H9 (cell line): ENCODE measurements around the gene ATOSB. TPM values are rescaled to one million over a fixed set of nuclear protein-coding genes. Genes with fewer than 3 reads are reported as not detected.

Experiments used
- DNase-seq: peaks from one replicate; pipeline ENCODE4 v3.0.0-alpha.2; 2017
- H2AFZ ChIP-seq: one replicate; pipeline ENCODE4 v1.6.1; 2013; ENCODE audit warnings: mild to moderate bottlenecking, low read length, control low read depth, moderate library complexity
- H2AK5ac ChIP-seq: 2 replicates; pipeline ENCODE4 v1.6.1; 2013; ENCODE audit warnings: low read length, control low read depth, mixed read lengths; ENCODE audit not compliant: insufficient read length
- H2BK120ac ChIP-seq: one replicate; pipeline ENCODE4 v1.6.1; 2013; ENCODE audit warnings: low read depth, mild to moderate bottlenecking, low read length, control low read depth, inconsistent platforms; ENCODE audit not compliant: poor library complexity, severe bottlenecking
- H2BK12ac ChIP-seq: 2 replicates; pipeline ENCODE4 v1.6.1; 2013; ENCODE audit warnings: low read length, control low read depth, mixed read lengths, low read depth; ENCODE audit not compliant: insufficient read length
- H2BK15ac ChIP-seq: 2 replicates; pipeline ENCODE4 v1.6.1; 2013; ENCODE audit warnings: low read depth, low read length, control low read depth
- H2BK20ac ChIP-seq: one replicate; pipeline ENCODE4 v1.6.1; 2013; ENCODE audit warnings: low read depth, mild to moderate bottlenecking, low read length, control low read depth, inconsistent platforms; ENCODE audit not compliant: poor library complexity, severe bottlenecking
- H2BK5ac ChIP-seq: 2 replicates; pipeline ENCODE4 v1.6.1; 2013; ENCODE audit warnings: low read length, control low read depth, mixed read lengths; ENCODE audit not compliant: insufficient read length
- H3K14ac ChIP-seq: 2 replicates; pipeline ENCODE4 v1.6.1; 2013; ENCODE audit warnings: low read length, control low read depth; ENCODE audit not compliant: insufficient read depth
- H3K18ac ChIP-seq: 2 replicates; pipeline ENCODE4 v1.6.1; 2013; ENCODE audit warnings: low read depth, mild to moderate bottlenecking, mixed read lengths, low read length, control low read depth; ENCODE audit not compliant: insufficient read length
- H3K23ac ChIP-seq: 2 replicates; pipeline ENCODE4 v1.6.1; 2013; ENCODE audit warnings: low read length, control low read depth, mixed read lengths, low read depth; ENCODE audit not compliant: insufficient read length
- H3K23me2 ChIP-seq: 2 replicates; pipeline ENCODE4 v1.6.1; 2013; ENCODE audit warnings: low read depth, mild to moderate bottlenecking, mixed read lengths, low read length, control low read depth; ENCODE audit not compliant: insufficient read length, poor library complexity, severe bottlenecking
- H3K27ac ChIP-seq: 2 replicates; pipeline ENCODE4 v1.5.1; 2013; ENCODE audit warnings: low read length, control low read depth, mixed read lengths, low read depth; ENCODE audit not compliant: insufficient read length
- H3K27me3 ChIP-seq: 2 replicates; pipeline ENCODE4 v1.6.1; 2013; ENCODE audit warnings: low read length, control low read depth, inconsistent platforms; ENCODE audit not compliant: insufficient read depth
- H3K4ac ChIP-seq: 2 replicates; pipeline ENCODE4 v1.6.1; 2013; ENCODE audit warnings: low read depth, mild to moderate bottlenecking, control low read depth, inconsistent platforms, low read length, moderate library complexity
- H3K4me1 ChIP-seq: 2 replicates; pipeline ENCODE4 v1.6.1; 2013; ENCODE audit warnings: low read length, control low read depth, inconsistent platforms; ENCODE audit not compliant: insufficient read depth
- H3K4me2 ChIP-seq: 2 replicates; pipeline ENCODE4 v1.6.1; 2013; ENCODE audit warnings: low read length, control low read depth, mixed read lengths; ENCODE audit not compliant: insufficient read length, insufficient read depth
- H3K56ac ChIP-seq: 2 replicates; pipeline ENCODE4 v1.6.1; 2013; ENCODE audit warnings: low read depth, mild to moderate bottlenecking, mixed read lengths, low read length, control low read depth; ENCODE audit not compliant: insufficient read length
- H3K79me1 ChIP-seq: 2 replicates; pipeline ENCODE4 v1.6.1; 2013; ENCODE audit warnings: low read depth, mild to moderate bottlenecking, moderate library complexity, low read length, control low read depth, inconsistent platforms; ENCODE audit not compliant: insufficient read depth, poor library complexity, severe bottlenecking
- H3K79me2 ChIP-seq: 2 replicates; pipeline ENCODE4 v1.6.1; 2013; ENCODE audit warnings: low read length, control low read depth, inconsistent platforms; ENCODE audit not compliant: insufficient read depth
- H3K9ac ChIP-seq: 2 replicates; pipeline ENCODE4 v1.6.1; 2013; ENCODE audit warnings: low read length, control low read depth, mixed read lengths; ENCODE audit not compliant: insufficient read length; ENCODE audit errors: extremely low read depth
- H3K9me3 ChIP-seq: one replicate; pipeline ENCODE4 v1.6.1; 2013; ENCODE audit warnings: low read depth, low read length, inconsistent platforms; ENCODE audit not compliant: control insufficient read depth
- H3T11ph ChIP-seq: one replicate; pipeline ENCODE4 v1.6.1; 2013; ENCODE audit warnings: mild to moderate bottlenecking, low read length, control low read depth, inconsistent platforms
- H4K20me1 ChIP-seq: one replicate; pipeline ENCODE4 v1.6.1; 2013; ENCODE audit not compliant: control insufficient read depth, insufficient read length, insufficient read depth
- H4K5ac ChIP-seq: 2 replicates; pipeline ENCODE4 v1.6.1; 2013; ENCODE audit warnings: low read depth, mild to moderate bottlenecking, mixed read lengths, low read length, control low read depth; ENCODE audit not compliant: insufficient read length
- H4K8ac ChIP-seq: replicated peaks from 2 replicates; pipeline ENCODE4 v1.6.1; 2013; ENCODE audit warnings: low read length, control low read depth, mixed read lengths, low read depth; ENCODE audit not compliant: insufficient read length
- H4K91ac ChIP-seq: 2 replicates; pipeline ENCODE4 v1.6.1; 2013; ENCODE audit warnings: low read depth, mild to moderate bottlenecking, moderate library complexity, mixed read lengths, low read length, control low read depth; ENCODE audit not compliant: insufficient read length
- H3K27ac Mint-ChIP-seq, 3 experiments: 2 replicates in 2 of 3; 3 replicates in 1 of 3; pipeline ENCODE4 v1.8.0; 2020 to 2021; ENCODE audit warnings: mixed read lengths in 3 of 3, mild to moderate bottlenecking in 1 of 3, moderate library complexity in 1 of 3
- H3K27me3 Mint-ChIP-seq: 2 replicates; pipeline ENCODE4 v1.8.0; 2021; ENCODE audit warnings: low read depth, mild to moderate bottlenecking, moderate library complexity, mixed read lengths
- H3K36me3 Mint-ChIP-seq, 3 experiments: 2 replicates in 2 of 3; 3 replicates in 1 of 3; pipeline ENCODE4 v1.8.0; 2020 to 2021; ENCODE audit warnings: low read depth in 3 of 3, mixed read lengths in 3 of 3; ENCODE audit not compliant: insufficient read depth in 1 of 3
- H3K4me1 Mint-ChIP-seq, 2 experiments: 2 replicates each; pipeline ENCODE4 v1.8.0; 2020; ENCODE audit warnings: mixed read lengths in 2 of 2
- H3K4me3 Mint-ChIP-seq, 2 experiments: 2 replicates in 1 of 2; 3 replicates in 1 of 2; pipeline ENCODE4 v1.8.0; 2020 to 2021; ENCODE audit warnings: mild to moderate bottlenecking in 2 of 2, mixed read lengths in 2 of 2, moderate library complexity in 1 of 2
- H3K9me3 Mint-ChIP-seq, 2 experiments: 2 replicates in 1 of 2; 3 replicates in 1 of 2; pipeline ENCODE4 v1.8.0; 2020; ENCODE audit warnings: mild to moderate bottlenecking in 2 of 2, mixed read lengths in 2 of 2, moderate library complexity in 1 of 2
- WGBS: extraction: QIAGEN DNeasy Blood & Tissue Kit; methylation state at CpG from one replicate; pipeline ENCODE4 v1.1.7; 2013; ENCODE audit warnings: missing lambda C conversion rate, low lambda C conversion rate, mixed read lengths; ENCODE audit not compliant: insufficient read length; ENCODE audit errors: extremely low coverage; 5-methylcytosine and 5-hydroxymethylcytosine counted together
- total RNA-seq: library from RNA; stranded (reverse); gene quantifications from 2 replicates; pipeline ENCODE4 v1.2.1, GENCODE V29; 2021
- TF ChIP-seq, protein P1 (sequence below): fragments of 200-600 bp; sonication (generic); conservative IDR thresholded peaks from 3 replicates; pipeline ENCODE4 v1.8.0; 2021; ENCODE audit warnings: antibody characterized with exemption, mild to moderate bottlenecking

The ATOSB gene
- total RNA-seq, 1 experiment from 2014 or later: 5.6 TPM

DNA sequence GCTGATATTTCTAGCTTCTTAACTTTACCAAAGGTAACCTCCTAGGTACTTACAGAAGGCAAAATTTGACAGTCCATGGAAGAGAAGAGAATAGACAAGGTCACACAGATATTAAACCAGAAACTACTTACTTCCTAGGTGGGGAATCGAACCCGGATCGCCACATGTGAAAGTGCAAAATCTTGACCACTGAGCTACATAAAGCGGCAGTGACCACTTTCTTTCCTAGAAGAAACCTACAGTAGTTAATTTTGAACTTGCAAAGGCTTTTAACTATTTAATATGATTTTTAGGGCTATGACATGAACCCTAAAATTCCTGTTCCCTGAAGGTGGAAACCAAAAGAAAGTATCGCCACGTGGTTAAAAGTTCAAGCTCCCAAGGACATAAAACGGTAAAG, 20.3 kb upstream of the ATOSB start:
- DNase-seq: no peak
- Histone ChIP-seq H3K9ac (no peak overlapping the region), H2BK12ac (no peak overlapping the region), H3K23me2 (no peaks in the 10 kb centered on the region), H2BK120ac (no peak overlapping the region), H3K4ac (no peak overlapping the region), H3K79me2 (no peaks in the 10 kb centered on the region), H3K9me3 (peaks cover 6% of the 10 kb centered on the region), H3K14ac (no peak overlapping the region), H3K23ac (no peak overlapping the region), H3K27ac (no peak overlapping the region), H2BK15ac (no peak overlapping the region), H3K79me1 (no peaks in the 10 kb centered on the region), H3K27me3 (no peaks in the 10 kb centered on the region), H4K8ac (no peak overlapping the region), H3K18ac (no peak overlapping the region), H2BK5ac (no peak overlapping the region), H3K4me2 (no peak overlapping the region), H4K5ac (no peak overlapping the region), H3T11ph (no peak overlapping the region), H4K91ac (no peak overlapping the region), H3K56ac (no peak overlapping the region), H3K4me1 (no peaks in the 10 kb centered on the region), H2AK5ac (no peak overlapping the region), H2BK20ac (no peak overlapping the region), H2AFZ (no peak overlapping the region), H4K20me1 (no peaks in the 10 kb centered on the region)
- H3K4me3 Mint-ChIP-seq: no peak overlapping the region
- H3K36me3 Mint-ChIP-seq: peaks cover 5 to 10% (median 9%) of the 10 kb centered on the region in 3 experiments; a peak in 6 of 7 replicates
- WGBS: no CpG with 5 or more reads among the region's 7 CpGs
- peaks cover 0 to 5% of the 10 kb centered on the region in 2 experiments; a peak in 2 of 4 replicates for H3K4me1 Mint-ChIP-seq
- no peak overlapping the region for H3K27ac Mint-ChIP-seq
- TF ChIP-seq, protein P1, sequence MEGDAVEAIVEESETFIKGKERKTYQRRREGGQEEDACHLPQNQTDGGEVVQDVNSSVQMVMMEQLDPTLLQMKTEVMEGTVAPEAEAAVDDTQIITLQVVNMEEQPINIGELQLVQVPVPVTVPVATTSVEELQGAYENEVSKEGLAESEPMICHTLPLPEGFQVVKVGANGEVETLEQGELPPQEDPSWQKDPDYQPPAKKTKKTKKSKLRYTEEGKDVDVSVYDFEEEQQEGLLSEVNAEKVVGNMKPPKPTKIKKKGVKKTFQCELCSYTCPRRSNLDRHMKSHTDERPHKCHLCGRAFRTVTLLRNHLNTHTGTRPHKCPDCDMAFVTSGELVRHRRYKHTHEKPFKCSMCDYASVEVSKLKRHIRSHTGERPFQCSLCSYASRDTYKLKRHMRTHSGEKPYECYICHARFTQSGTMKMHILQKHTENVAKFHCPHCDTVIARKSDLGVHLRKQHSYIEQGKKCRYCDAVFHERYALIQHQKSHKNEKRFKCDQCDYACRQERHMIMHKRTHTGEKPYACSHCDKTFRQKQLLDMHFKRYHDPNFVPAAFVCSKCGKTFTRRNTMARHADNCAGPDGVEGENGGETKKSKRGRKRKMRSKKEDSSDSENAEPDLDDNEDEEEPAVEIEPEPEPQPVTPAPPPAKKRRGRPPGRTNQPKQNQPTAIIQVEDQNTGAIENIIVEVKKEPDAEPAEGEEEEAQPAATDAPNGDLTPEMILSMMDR: no peak
- peaks cover 7% of the 10 kb centered on the region for H3K27me3 Mint-ChIP-seq
- peaks cover 37 to 48% of the 10 kb centered on the region in 2 experiments for H3K9me3 Mint-ChIP-seq
